Activated CD8-positive, alpha-beta memory T cell treated with anti-CD3 and anti-CD28 coated beads, Interleukin-2, amount 50 U/mL, for 1 hour (primary cell): Measurements from ENCODE around the gene SRPK3.
A peak's percentile ranks its signal among the peaks of the same experiment; 100 is the strongest.
"Not testable (repeated sequence)": the region's sequence is repeated elsewhere in the genome, so short reads cannot be mapped to it uniquely, and the experiment has no call there.

Experiments used
- DNase-seq: peaks from one replicate; pipeline ENCODE4 v3.0.0-alpha.2; 2020; ENCODE audit errors: extremely low read depth

Gene SRPK3

DNA sequence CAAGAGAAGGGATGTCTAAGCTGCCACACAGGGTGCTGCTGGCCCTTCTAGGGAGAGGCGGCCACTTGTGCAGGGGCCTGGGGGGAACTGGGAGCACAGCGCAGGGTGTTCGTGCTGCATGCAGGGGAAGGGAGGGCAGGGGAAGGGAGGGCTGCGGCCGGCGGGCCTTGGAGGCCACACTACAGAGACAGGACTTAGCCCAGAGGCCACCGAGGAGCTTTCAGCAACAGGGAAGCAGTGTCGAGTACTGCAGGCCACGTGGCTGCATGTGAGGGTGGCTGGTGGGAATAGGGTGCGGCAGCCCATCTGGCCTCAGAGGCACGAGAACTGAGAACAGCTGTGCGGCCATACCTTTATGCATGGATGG, 35.8 kb upstream of the SRPK3 start:
- DNase-seq = not testable (repeated sequence)

DNA sequence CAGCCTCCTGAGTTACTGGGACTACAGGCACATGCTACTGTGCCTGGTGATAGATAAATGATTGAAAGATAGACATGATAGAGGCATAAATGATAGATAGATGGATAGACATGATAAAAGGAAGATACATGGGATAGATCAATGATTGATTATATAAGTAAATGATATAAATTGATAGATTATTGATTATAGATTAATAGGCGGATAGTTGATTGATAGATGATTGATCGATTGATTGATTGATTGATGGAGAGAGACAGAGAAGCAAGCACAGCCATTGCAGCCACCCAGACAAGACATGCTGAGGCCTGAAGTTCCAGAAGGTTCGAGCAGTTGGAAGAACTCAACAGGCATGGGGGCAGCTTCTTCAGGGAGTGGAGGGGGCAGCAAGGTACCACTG, 34.5 kb upstream of the SRPK3 start:
- DNase-seq = no peak

DNA sequence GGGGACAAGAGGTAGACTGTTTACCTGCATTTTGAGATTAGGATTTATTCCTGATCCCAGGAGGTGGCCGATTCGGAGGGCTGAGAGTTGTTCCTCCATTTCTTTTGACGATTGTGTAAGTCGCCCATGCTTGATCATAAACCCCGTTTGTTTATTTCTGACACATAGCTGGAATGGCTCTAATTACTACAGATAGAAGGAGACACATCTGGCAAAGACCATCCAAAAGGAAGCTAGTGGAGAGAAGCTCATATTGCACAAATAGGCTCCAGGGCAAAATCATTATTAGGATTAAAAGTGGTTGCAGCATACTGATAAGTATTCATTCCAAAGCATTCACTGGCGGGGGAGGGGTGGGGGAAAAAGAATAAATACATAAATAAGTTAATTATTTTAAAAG, 33.9 kb upstream of the SRPK3 start:
- not testable (repeated sequence) for DNase-seq

DNA sequence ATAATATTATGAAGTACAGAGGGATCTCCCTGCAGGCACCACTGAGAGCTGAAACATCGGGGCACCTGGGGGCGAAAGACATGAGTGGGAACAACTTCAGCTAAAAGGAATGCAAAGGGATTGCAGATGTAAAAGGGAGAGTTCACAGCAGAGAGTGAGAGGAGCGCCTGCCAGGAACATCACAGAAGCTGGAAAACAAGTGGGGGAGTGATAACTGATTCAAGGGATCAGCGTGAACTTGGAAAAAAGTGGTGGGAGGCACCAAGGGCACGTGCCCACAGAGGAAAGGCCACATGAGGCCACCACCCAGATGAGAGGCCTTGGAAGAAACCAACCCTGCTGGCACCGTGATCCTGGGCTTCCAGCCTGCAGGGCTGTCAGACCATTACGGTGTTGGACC, 31.8 kb upstream of the SRPK3 start:
- not testable (repeated sequence) for DNase-seq

DNA sequence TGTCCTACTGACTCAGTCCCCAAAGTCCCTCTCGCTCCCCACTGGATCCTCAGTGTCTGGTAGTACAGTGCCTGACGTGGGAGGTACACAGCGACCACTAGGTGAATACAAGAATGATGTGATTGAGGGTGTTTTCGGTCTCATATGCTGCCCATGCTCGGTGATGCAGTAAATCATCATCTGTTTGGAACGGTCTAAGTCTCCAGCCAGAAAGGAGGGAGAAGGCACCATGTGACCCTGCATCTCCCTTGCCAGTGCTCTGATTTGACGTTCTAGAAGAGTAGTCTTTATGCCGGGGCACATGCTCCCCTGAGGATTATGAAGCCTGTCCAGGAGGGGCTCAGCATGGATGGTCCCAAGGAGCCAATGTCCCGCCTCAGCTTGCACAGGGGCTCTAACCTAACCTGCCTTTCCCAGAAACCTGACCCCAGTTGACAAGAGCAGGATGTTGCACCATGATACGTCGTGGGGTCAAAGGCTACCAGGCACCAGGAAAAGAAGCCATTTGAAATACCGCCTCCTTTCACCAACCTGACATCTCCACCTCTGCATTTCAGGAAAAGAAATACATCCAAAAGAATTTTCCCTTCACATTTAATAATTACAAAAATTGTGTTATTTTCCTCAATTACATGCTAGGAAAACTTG, 30.6 kb upstream of the SRPK3 start:
- DNase-seq = no peak

DNA sequence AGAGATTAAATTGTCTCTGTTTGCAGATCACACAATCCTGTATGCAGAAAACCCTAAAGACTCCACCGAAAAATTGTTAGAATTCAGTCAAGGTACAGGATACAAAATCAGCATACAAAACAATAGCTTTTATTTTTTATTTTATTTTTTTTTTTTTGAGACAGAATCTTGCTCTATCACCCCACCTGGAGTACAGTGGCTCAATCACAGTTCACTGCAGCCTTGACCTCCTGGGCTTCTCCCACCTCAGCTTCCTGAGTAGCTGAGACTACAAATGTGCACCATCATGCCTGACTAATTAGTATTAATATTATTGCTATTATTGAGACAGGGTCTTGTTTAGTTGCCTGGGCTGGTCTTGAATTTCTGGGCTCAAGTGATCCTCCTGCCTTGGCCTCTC, 25.7 kb upstream of the SRPK3 start:
- DNase-seq = no peak

DNA sequence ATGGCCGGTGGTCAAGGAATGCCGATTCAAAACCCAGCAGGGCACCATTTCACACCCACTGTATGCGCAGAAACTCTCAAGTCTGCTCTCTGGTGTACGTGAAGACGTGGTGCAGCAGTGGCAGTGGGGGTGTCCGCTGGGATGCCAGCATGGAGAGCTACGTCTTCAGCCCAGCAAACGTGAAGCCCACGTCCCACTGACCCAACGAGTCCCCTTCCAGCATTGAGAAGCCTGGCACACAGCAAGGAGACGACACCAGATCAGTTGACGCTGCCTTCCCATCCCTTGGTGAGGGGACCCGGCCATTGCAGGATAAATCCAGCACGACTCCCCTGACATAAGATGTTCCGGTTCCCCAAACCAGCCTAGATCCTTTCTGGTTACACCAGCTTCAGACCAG, 19.0 kb upstream of the SRPK3 start:
- no peak for DNase-seq

DNA sequence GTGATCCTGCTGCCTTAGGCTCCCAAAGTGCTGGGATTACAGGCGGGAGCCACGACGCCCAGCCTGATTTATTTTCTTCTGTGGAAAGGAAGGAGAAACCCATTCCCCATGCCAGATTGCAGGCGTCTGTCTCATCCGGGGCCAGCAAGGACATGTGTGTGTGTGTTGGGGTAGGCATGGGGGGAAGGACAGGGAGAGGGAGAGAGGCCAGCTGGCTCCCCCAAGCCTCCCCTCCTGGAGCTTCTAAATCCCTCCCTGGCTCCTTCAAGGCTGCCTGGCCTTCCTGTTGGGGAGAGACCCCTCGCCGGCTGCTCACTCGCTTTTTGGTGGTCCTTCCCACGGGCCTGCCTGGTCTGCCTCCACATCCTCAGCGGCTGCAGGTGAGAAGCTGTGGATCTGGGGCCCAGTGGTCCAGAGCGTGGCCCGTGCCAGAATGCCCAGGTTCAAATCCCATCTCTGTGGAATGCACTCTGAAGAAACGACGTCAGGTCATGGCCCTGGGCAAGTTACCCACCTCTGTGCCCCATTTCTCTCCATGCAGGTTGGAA, 18.1 kb upstream of the SRPK3 start:
- DNase-seq = no peak

DNA sequence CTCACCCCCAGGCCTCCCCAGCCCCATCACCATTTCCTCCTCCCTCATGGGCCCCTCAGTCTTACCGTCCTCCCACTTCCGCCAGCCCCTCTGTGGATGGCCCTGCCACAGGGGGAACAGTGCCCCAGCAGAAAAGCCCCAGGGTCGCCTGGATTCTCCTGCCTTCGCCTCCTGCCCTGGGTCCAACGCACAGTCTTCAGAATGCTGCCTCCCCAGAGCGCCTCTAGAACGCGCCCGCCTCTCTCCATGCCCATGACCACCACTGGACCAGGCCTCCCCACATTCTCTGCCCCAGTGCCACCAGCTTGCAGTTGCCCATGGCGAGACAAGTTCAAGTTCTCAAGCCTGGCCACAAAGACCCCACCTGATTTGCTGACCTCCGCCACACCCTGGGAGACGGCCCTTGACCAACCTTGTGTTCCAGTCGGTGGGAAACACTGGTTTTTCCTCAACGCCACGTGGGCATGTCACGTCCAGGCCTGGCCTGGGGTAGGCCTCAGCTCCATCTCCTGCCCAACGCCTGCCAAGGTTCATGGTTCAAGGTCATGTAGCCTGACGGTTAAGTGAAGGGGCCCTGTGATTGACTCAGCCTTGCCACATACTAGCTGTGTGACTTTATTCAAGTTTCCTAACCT, 17.4 kb upstream of the SRPK3 start:
- no peak for DNase-seq

DNA sequence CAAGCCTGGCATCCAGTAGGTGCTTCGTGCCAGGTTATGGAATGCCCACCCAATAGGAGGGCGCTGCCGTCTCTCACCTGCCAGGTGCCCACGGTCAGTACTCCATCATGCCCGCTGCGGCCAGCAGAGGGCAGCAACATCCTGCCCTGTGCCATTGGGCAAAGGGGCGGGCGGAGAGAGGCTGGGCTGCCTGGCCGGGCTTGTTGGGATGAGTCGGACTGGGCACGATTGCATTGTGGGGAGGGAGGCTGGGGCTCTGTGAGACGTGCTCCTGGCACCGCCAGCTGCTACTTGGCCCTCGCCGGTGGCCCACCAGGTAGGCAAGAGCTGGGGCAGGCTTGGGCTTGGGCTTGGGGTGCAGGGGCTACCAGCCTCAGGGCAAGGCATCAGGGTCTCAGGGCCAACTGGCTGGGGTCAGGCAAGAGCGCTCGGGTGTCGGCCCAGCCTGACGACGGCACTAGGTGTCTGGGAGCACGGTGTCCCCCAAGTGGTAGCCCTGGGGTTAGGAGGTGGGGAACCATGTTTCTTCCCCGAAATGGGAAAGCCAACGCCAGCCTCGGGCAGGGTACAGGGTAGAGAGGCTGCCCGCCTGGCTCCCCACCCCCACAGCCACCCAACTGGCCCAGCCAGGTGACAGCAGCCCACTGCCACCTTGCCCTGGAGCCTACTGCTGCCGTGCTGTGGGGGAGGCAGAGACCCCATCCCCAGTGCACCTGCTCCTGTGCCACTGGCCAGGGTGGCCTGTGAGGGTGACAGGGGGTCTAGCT, 16.7 kb upstream of the SRPK3 start, which contains the start of gene PLXNB3:
Gene PLXNB3 (plus strand): TSS at position 261 of the 767 bp plus-strand sequence. CDS start 1,287 bp downstream, outside the sequence.
- DNase-seq = peak; percentile 29

DNA sequence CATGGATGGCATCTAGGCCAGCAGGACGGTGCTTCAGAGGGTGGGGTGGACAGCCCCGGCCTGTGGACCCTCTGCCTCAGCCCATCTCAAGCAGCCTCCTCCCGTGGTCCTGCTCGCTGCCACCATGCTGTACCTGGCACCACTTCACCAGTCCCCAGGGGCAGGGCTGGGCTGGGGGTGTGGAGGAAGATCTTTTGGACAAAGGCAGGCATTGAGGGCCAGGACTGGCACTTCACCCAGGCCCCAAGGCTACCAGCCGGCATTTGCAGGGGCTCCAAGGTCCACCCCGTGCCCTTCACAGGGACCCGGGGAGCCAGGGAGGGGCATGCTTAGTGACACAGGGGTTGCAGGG, 16.1 kb upstream of the SRPK3 start:
- no peak for DNase-seq

DNA sequence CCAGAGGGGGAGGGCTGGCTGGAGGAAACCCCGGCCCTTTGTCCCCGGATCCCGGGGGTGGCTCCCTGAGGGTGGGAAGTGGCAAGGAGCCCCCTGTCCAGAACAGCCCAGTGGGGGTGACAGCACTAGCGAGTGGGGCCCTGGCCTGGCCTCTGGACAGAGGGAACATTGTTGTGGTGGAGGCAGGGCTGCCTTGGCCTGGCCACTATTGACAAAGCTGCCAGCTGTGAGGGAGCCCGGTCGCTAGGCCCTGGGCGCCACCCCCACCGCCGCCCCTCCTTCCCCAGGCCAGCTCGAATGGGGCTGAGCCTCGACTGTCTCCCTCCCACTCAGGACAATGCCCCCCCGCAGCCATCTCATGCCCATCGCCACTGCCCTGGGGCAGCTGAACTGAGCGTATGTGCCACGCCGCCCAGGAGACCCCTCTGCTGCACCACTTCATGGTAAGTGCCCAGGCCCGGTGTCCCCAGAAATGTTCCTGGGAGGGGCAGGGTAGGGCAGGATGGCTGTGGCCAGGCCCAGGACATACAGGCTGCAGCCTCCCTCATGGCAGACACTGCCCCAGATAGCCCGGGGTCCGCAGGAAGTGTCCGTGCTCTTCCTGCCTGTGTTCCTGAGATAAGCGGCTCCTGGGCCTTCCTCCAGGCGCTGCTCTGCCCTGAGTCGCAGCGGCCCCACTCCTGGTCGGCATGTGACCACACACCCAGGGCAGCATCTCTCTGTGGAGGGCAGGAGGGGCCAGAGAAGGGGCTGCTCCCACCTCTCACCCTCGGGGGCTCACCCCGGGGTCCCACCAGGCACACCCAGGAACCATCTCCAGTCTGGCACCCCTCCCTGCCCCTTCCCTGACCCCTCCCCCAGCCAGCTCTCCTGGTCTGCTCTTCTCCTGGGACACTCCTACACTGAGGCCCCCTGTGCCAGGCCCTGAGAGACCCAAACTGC, 15.4 kb upstream of the SRPK3 start:
- DNase-seq = no peak

DNA sequence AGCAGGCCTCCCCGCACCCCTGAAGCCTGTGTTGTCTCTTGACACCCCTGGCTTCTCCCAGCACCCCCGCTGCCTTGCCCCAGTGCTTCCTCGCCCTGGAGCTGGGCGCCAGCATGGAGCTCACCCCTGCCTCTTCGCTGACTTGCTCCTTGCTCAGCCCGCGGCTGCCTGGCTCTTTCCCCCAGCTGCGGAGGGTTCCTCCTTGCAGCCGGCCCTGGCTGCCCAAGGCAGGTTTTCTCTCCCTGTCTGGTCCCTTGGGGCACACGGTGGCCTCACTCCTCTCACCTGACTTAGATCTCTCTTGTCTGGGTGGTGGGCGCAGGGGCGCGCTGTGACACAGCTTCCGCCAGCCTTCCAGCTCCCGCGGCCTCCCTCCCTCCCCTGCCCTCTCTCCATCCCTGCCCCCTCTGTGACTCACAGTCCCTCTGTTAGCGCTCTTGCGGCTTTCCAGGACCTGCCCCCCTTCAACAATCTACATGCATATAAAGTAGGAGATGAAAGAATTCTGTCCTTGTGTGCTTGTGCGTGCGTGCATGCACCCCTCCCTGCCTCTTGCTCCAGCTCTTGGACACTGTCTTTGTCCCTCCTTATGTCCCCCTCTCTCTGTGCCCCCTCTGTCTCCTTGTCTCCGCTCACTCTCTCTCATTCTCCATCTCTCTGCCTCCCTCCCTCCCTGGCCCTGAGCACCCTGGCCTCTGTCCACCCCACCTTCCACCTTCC, 14.6 kb upstream of the SRPK3 start:
- DNase-seq = peak; percentile 18

DNA sequence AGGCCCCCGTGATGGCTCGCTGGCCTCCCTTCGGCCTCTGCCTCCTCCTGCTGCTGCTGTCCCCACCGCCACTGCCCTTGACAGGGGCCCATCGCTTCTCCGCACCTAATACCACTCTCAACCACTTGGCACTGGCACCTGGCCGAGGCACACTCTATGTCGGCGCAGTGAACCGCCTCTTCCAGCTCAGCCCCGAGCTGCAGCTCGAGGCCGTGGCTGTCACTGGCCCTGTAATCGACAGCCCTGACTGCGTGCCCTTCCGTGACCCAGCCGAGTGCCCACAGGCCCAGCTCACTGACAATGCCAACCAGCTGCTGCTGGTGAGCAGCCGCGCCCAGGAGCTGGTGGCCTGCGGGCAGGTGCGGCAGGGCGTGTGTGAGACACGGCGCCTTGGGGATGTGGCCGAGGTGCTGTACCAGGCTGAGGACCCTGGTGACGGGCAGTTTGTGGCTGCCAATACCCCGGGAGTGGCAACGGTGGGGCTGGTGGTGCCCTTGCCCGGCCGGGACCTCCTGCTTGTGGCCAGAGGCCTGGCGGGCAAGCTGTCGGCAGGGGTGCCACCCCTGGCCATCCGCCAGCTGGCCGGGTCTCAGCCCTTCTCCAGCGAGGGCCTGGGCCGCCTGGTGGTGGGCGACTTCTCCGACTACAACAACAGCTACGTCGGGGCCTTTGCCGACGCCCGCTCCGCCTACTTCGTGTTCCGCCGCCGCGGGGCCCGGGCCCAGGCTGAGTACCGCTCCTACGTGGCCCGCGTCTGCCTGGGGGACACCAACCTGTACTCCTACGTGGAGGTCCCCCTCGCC, 13.8 kb upstream of the SRPK3 start:
- DNase-seq = no peak

DNA sequence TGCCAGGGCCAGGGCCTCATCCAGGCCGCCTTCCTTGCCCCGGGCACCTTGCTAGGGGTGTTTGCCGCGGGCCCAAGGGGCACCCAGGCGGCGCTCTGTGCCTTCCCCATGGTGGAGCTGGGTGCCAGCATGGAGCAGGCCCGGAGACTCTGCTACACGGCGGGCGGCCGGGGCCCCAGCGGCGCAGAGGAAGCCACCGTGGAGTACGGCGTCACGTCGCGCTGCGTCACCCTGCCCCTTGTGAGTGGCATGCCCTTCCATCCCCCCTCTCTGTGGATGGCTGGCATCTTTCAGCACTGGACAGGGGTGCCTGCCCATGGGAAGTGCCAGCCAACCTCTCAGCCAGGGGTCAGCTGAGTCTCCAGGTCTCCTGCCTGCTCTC, 13.2 kb upstream of the SRPK3 start:
- no peak for DNase-seq

DNA sequence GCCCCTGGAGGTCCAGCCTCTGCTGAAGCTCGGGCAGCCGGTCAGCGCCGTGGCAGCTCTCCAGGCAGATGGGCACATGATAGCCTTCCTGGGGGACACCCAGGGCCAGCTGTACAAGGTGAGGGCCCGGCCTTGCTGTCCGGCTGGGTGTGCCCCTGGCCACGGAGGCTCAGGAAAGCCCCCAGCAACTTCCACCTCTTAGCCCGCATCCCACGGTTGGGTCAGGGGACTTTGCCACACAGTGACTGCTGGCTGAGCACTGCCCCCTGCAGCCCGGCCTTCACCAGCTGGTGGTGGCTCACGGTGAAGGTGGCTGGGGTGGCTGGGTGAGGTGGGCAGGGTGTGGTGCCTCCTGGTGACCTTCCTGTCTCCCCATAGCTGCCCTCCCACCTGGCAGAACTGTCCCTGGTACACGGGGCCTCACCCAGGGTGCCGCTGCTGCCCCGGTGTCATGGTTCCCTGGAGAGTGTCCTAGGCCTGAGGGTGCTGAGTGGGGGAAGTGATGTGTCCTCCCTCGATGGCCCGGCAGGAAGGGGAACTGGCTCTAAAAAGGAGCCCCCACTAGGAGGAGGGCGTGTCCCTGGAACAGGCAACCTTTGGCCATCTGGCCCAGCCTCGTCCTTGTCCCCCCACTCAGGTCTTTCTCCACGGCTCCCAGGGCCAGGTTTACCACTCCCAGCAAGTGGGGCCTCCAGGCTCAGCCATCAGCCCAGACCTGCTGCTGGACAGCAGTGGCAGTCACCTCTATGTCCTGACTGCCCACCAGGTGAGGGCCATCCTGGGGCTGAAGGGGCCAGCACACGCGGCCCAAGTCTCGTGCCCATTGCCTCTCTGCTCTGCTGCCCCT, 12.3 kb upstream of the SRPK3 start:
- DNase-seq = no peak

DNA sequence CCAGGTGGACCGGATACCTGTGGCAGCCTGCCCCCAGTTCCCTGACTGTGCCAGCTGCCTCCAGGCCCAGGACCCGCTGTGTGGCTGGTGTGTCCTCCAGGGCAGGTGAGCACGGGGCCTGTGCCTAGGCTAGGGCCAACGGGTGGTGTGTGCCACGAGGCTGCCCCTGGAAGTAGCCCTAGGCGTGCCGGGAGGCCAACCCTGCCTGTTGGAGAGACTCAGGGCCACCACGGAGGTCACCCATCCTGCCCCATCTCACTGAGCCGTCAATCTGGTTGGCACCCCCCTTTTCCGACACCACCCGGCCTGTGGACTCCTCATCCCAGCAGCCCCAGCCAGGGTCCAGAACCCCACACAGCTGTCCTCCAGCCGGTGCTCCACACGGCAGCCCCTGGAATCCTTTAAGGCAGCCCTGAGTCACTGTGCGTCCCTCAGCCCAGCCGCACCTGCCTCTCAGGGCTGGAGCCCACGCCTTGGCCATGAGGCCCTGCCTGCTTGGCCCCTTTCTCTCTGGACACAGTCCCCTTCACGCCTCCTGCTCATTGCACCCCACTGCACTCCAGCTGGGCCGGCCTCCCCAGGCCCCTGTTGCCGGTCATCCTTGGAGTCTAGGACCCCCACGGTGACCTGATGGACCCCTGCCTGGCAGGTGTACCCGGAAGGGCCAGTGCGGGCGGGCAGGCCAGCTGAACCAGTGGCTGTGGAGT, 11.5 kb upstream of the SRPK3 start:
- DNase-seq = no peak

DNA sequence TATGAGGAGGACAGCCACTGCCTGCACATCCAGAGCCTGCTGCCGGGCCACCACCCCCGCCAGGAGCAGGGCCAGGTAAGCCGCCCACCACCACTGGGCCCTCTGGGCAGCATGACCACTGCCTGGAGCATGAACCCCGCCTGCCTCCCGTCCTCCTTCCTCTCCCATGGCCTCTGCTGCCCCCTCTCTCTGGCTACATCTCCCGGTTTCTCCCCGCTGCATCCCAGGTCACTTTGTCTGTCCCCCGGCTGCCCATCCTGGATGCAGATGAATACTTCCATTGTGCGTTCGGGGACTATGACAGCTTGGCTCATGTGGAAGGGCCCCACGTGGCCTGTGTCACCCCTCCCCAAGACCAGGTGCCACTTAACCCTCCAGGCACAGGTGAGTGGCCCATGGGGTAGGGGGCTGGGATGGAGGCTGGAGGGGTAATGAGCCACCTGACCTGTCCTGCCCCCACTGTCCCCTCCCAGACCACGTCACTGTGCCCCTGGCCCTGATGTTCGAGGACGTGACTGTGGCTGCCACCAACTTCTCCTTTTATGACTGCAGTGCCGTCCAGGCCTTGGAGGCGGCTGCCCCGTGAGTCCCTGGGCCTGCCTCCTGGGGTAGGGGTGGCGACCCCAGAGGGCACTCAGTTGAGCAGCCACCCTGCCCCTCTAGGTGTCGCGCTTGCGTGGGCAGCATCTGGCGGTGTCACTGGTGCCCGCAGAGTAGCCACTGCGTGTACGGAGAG, 10.8 kb upstream of the SRPK3 start:
- DNase-seq = no peak
